ENCODE data around the gene DHX35. TPM values are rescaled to one million over a fixed set of nuclear protein-coding genes. Genes with fewer than 3 reads are reported as not detected.

DHX35 gene
- total and polyA plus RNA-seq, 10 of the 15 experiments (the other 5 are each of a cell fraction or from before 2014, with no cell fraction given) = 4.3 to 21.6 (median 14.9) TPM

DNA sequence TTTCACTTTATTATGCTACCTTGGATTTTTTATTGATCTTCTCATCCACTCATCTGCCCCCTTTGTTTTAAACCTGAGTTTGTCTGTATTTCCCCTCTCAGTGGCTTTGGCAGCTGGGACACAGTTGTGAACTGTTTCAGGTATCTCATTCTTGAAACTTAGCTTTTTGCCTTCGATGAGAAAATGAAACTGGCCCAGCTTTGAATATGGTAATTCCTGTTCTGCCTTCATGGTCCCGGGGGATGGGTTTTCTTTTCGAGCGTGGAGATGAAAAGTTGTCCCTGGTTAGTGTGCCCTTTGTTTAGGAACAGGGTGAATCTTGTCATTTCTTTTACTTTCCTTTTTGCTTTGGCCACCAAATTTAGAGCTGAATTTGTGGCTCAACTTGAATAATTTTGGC is 25.6 kb downstream of the DHX35 start (continued):
- TF ChIP-seq, protein P1, sequence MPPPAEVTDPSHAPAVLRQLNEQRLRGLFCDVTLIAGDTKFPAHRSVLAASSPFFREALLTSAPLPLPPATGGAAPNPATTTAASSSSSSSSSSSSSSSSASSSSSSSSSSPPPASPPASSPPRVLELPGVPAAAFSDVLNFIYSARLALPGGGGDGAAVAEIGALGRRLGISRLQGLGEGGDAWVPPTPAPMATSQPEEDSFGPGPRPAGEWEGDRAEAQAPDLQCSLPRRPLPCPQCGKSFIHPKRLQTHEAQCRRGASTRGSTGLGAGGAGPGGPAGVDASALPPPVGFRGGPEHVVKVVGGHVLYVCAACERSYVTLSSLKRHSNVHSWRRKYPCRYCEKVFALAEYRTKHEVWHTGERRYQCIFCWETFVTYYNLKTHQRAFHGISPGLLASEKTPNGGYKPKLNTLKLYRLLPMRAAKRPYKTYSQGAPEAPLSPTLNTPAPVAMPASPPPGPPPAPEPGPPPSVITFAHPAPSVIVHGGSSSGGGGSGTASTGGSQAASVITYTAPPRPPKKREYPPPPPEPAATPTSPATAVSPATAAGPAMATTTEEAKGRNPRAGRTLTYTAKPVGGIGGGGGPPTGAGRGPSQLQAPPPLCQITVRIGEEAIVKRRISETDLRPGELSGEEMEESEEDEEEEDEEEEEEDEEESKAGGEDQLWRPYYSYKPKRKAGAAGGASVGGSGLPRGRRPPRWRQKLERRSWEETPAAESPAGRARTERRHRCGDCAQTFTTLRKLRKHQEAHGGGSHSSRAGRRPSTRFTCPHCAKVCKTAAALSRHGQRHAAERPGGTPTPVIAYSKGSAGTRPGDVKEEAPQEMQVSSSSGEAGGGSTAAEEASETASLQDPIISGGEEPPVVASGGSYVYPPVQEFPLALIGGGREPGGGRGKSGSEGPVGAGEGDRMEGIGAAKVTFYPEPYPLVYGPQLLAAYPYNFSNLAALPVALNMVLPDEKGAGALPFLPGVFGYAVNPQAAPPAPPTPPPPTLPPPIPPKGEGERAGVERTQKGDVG (CRISPR knock-in tag; IDR thresholded peaks at IDR 0.05) = no peak
- TF ChIP-seq JUNB (IDR thresholded peaks at IDR 0.05) = no peak
- peak; percentile 57; the same call in 1 of the 2 replicates for TF ChIP-seq IKZF1 (conservative IDR thresholded peaks at IDR 0.05)
- TF ChIP-seq TCF7 (IDR thresholded peaks at IDR 0.05; ENCODE audit: borderline replicate concordance) = no peak
- TF ChIP-seq BHLHE40 (IDR thresholded peaks at IDR 0.05; ENCODE audit: borderline replicate concordance in 1 of 2, low read depth in 2 of 2, low read length in 1 of 2) = 0 out of 4 replicates have a peak, but pooled peaks of 1 of the 2 experiments have one; percentile 21
- TF ChIP-seq IRF4 (IDR thresholded peaks at IDR 0.05; ENCODE audit: low read depth, low read length) = peak; percentile 42; the same call in 1 of the 2 replicates
- peak; percentile 74; the same call in 1 of the 2 replicates for TF ChIP-seq ASH2L (IDR thresholded peaks at IDR 0.05; ENCODE audit: borderline replicate concordance, low read depth)
- TF ChIP-seq BCL11A (IDR thresholded peaks at IDR 0.05; ENCODE audit: low read depth, low read length) = 0 out of 2 replicates have a peak, but pooled peaks have one; percentile 29
- TF ChIP-seq PAX5 (IDR thresholded peaks at IDR 0.05; ENCODE audit: borderline replicate concordance, low read depth, low read length) = 0 out of 2 replicates have a peak, but pooled peaks have one; percentile 35
- TF ChIP-seq POU2F2 (IDR thresholded peaks at IDR 0.05; ENCODE audit: borderline replicate concordance, low read depth, low read length) = peak; percentile 87; the same call in 2 of the 3 replicates
- TF ChIP-seq BRCA1 (IDR thresholded peaks at IDR 0.05; ENCODE audit: low read depth, low read length) = no peak
- no peak for TF ChIP-seq CBFB (IDR thresholded peaks at IDR 0.05; ENCODE audit: low read depth)
